ENCODE measurements around the gene OLA1.

Gene OLA1

DNA sequence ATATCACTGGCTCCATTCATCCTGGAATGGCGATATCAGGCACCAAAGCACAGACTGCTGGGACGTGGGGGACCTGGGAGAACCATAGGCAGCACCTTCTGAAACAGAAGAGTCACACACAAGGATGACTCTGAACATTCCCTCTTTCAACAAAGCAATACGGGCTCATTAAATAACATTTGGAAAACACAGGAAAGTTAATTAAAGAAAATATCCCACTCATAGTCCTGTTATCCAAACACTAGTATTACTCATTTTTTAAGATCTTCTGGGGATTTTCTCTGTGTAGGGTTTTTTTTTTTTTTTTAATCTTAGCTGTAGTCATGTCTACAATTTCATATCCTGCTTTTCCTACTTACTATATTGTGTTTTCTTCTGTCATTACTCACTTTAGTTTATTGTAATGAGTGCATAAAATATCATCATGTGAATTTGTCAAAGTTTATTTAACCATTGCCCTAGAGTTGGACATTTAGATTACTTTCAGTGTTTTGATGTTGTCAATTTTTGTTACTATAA is 213.2 kb downstream of the OLA1 start:
- DNase-seq (ENCODE audit: low read depth) = no peak

DNA sequence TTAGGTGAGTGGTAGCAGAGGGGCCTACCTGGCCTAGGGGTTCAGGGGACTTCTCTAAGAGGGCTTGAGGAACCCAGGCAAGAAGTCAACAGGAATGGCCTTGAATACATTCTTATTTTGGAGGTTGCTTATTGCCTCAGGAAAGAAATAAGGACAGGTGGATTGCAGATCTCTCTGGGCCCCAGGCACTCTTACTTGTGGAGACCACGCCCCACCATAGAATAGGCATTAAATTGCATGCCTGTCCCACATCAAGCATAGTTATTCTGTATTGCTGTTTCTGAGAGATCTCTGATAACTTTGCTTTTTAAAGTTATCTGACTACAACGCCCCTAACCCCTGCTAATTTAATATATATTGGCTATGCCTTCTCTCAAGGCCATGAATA is 215.2 kb downstream of the OLA1 start:
- DNase-seq (ENCODE audit: low read depth) = no peak

DNA sequence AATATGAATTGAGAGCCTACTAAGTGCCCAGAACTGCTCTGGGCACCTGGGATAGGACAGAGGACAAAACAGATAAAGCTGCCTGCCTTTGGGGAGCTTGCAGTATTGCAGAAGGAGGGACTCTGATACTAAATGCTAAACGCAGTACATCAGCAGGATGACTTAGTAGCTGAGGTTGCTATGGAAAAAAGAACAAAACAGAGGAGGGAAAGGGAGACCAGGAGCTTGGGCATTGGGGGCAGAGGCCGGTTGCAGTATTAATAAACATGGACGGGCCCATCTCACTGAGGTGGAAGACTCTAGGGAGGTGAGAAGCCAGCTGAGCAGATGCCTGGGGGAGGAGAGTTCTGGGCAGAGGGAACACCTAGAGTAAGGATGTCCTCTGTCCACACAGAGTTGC is 217.1 kb downstream of the OLA1 start:
- no peak for DNase-seq (ENCODE audit: low read depth)

DNA sequence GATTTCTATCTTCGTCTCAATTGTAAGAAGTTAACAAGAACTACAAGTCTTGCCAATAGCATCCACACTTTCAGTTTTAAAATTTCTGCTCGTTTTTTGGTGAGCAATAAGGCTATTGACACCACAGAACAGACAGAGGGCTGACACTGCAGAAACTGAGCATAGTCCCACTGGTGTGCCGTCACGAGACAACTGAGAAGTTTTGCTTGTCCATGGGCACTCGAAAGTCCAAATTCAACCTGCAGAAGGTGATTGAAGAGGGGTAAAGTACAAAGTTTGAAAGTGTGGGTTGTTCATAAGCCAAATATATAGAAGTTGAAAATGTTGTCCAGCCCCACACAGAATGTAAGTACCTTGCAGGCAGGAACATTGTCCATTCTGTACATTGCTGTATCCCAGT is 219.4 kb downstream of the OLA1 start:
- DNase-seq (ENCODE audit: low read depth) = no peak

DNA sequence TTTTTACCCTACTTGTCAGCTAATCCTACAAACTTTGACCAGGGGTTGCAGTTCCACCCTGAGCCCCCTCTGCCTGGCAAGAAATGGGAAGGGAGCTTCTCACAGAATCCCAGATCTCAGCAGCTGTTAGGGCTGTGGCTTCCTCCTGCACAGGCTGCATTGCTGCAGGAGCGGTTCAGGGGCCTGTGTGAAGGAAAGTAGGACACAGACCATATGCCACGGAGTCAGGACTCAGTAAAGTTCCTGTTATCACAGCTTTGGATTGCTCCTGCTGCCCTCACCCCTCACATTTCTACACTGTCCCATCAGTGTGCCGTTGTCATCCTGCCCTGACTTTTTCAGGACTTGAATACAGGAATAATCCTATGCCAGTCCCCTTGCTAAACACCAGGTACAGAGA is 220.4 kb downstream of the OLA1 start:
- no peak for DNase-seq (ENCODE audit: low read depth)

DNA sequence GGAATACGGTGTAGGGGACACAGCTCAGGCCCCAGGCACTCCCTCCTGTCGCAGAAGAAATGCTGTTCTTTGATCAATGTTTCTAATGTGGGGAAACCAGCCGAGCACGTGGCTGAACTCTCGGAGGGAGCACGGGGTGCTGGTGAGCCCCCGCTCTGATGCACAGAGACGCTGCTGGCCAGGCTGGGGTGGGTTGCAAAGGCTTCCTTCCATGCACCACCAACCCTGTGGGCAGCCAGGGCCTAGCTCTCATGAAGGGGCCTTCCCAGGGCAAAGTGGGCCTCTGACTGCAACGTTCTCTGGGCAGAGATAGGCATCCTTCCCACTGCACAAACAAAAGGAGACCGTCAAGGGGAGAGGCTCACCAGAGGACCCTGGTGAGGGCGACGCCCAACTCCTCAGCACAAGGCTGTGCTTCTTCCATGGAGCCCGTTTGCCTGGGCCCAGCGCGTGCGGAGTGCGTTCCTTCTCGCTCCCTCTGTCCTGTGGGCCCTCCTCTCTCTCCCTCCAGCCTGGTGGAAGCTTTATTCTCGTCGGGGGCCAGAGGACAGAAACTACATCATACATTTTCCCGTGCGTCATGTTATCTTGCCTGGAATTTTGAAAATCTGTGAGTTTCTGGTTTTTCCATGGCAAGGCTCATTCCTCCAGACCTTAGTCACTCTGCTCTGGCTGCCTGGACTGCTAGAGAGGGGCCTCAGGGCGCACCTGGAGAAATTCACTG is 222.0 kb downstream of the OLA1 start:
- no peak for DNase-seq (ENCODE audit: low read depth)

DNA sequence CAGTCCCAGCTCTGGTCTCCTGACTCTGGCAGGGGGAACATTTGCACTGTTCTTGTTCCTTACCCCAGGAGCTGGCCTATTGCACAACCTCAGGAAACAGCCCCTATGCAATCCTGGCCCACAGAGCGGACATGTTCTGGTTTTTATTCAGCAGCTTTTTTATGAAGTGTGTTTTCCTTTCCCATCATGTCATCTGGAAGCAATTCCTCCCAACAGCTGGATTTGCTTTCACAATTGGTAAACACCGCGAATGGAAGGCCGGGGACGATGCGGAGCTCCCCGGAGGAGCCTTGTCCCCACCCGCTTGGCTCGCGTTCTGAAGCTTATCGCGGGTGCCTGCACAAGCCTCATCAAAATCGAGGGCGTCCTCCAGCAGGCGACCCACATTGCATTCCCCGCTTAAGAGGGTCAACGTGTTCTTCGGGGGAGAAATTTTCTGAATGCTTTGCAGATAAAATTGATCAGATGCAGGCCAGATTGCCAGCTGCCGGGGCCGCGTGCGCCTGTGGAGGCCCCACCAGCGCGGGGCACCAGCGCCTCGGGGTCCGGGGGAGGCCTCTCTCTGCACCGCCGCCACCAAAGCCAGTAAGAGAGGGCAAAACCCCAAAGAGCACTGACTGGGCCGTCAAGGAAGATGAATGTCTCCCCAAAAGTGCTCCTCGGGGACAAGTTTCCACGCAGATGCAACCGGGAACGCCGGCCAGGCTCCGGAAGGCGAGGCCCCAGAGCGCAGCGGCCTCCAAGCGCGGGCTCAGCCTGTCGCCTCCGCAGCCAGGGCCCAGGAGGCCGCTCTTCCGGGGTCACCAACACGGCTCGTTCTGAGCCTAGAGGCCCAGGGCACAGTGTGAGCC is 222.8 kb downstream of the OLA1 start:
- DNase-seq (ENCODE audit: low read depth) = no peak

DNA sequence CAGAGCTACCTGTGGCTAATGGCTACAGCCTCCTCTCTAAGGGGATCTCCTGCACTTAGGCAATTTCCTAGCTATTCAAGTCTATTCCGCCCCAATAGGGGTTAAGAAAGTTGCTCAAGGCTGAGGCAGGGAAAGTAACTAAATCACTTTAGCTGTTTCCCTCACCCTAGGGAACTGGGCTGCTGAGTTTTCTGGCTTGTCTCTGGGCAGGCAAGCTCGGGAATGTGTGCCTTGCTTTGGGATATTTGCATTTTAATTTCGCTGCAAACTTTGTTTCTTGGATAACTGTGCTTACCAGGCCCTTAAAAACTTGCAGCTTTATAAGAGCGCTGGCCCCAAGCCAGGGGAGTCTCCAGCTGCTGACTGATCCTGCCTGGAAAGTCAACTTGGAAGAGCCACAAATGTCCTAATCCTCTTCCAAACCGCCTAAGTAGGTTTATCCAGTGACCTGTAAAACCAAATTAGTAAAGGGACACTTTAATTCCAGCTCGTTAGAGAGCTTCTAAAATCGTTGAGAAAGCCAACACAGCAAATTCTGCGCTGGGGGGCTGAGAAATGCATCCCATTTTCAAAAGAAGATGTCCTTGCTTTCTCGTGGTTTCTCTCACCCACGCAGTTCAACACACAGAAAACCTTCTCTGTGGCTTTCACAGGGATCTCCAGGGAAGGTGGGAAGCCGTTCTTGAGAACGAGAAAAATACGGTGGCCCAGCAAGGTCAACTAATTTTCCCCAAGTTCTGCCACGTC is 223.6 kb downstream of the OLA1 start:
- DNase-seq (ENCODE audit: low read depth) = no peak

DNA sequence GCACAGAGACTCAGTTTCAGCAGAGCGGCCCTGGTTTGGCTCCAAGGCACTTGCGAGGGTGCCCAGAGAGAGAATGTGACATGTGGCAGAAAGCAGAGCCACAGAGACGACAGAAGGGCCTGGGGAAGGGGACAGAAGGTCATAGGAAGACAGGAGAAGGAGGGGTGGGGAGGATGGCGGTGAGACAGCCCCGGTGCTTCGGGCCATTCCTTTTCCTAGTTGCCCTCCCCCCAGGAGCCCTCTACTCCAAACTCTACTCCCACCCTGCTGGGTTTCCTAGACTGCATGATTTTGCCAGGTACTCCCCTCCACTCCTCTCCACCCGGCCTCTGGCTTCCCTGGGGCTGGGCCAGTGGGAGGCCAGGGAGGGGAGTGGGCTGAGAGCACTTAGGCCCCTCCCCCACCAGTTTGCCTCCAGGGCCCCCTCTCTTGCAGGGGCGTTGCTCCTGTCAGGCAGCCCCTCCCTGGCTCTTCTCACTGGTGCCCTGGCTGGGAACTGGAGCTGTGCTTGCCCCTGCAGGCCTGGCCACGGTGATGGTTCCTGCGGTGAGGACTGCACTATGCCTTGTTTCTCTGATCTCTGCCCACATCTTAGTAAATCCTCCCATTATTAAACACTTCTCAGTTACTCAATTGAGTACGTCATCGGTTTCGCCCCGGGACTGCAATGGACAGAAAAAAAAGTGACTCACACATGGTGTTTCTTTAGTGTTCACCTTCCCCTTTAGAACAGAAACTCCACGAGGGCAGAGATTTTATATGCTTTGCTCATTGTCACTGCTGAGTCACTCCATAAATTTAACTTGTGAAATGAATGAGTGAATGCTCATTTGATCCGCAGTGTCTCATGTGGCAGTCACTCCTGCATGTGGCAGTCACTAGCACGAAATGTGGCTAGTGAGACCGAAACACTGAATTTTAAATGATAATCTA is 224.5 kb downstream of the OLA1 start:
- DNase-seq (ENCODE audit: low read depth) = no peak
